HG03442 (cell line): ENCODE measurements around the gene CD2AP.

Experiments used
- ATAC-seq: cut with Tn5 transposase; IDR thresholded peaks from one replicate; pipeline ENCODE4 v1.9.1; 2021; ENCODE audit warnings: mild to moderate bottlenecking, moderate library complexity; ENCODE audit not compliant: unreplicated experiment

Gene CD2AP

GRCh38 chr6:47672816-47673215 lies 195.2 kb downstream of the CD2AP start:
- ATAC-seq = no peak

DNA sequence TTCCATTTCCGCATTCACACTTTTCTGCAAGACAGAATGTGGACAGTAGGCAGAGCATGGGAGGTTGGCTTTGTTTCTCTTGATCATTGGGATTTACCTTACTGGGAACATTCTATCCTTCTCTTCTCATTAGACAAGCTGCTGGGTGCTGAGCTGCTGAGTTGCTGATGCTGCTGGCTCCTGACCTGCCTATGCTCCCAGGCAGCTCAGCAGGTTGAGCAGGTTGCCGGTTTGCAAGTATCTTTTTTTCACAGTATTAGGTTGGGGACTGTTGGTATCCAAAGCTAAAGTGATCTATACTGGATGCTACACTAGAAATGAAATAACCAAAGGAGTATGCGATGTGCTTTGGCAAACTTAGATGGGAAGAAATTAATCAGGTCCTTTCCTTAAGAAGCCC lies 197.1 kb downstream of the CD2AP start:
- ATAC-seq = no peak
